Hair follicular keratinocyte (primary cell): Measurements from ENCODE around the gene CWC25. TPM values are rescaled to one million over a fixed set of nuclear protein-coding genes. Genes with fewer than 3 reads are reported as not detected.

Source experiments
- total RNA-seq: library from RNA; depleted of rRNA; stranded (reverse); fragments of >200 nt; gene quantifications from 2 replicates; pipeline ENCODE4 v1.2.3, GENCODE V29; 2015

Gene CWC25
- total RNA-seq: 8.8 and 10.7 TPM in 2 replicates

GRCh38 chr17:38824899-38825761, at the start of gene CWC25:
Gene CWC25, minus strand, starts transcription at chr17:38825321. Its CDS starts 138 bp downstream, at chr17:38825183.

GRCh38 chr17:38869526-38870258, 44.6 kb upstream of the CWC25 start, which contains the start of gene LASP1:
Gene LASP1, plus strand, starts transcription at chr17:38870058. Its CDS starts 132 bp downstream, at chr17:38870190.

GRCh38 chr17:38853292-38854219, 28.4 kb upstream of the CWC25 start, which contains the start of gene RPL23:
Gene RPL23, minus strand, starts transcription at chr17:38853721. Its CDS starts 11 bp downstream, at chr17:38853710.

GRCh38 chr17:38799501-38800236, 25.5 kb downstream of the CWC25 start, which contains the start of gene PIP4K2B:
Gene PIP4K2B, minus strand, starts transcription at chr17:38799556. Its CDS starts 132 bp downstream, at chr17:38799424.

GRCh38 chr17:38752308-38753070, 72.6 kb downstream of the CWC25 start, which contains the start of gene PSMB3:
Gene PSMB3, plus strand, starts transcription at chr17:38752741. Its CDS starts 86 bp downstream, at chr17:38752827.

Other genes starting within 250 kb of the CWC25 start
- gene SRCIN1, start 219.4 kb downstream of the CWC25 start, total RNA-seq: 0.31 and 1.0 TPM in 2 replicates
- 4.1 and 6.3 TPM in 2 replicates for gene EPOP, start 150.4 kb downstream of the CWC25 start, total RNA-seq
- 19.3 and 20.5 TPM in 2 replicates for gene MLLT6, start 120.0 kb downstream of the CWC25 start, total RNA-seq
- gene CISD3, start 95.0 kb downstream of the CWC25 start, total RNA-seq: 12.3 and 19.0 TPM in 2 replicates
- gene PCGF2, start 77.0 kb downstream of the CWC25 start, total RNA-seq: 2.4 and 7.4 TPM in 2 replicates
- gene PSMB3, start 72.6 kb downstream of the CWC25 start, total RNA-seq: 245 and 391 TPM in 2 replicates
- gene PIP4K2B, start 25.8 kb downstream of the CWC25 start, total RNA-seq: 35.5 and 41.0 TPM in 2 replicates
- 1,758 and 2,083 TPM in 2 replicates for gene RPL23, start 28.4 kb upstream of the CWC25 start, total RNA-seq
- 149 and 162 TPM in 2 replicates for gene LASP1, start 44.7 kb upstream of the CWC25 start, total RNA-seq
- not detected in 2 replicates for gene FBXO47, start 142.1 kb upstream of the CWC25 start, total RNA-seq